UCSD-AML1 (cell line): ENCODE data around the gene CABS1.

Experiments
- DNase-seq: peaks from one replicate; lab custom pipeline; 2025; ENCODE audit not compliant: unreplicated experiment; lab: John Stamatoyannopoulos, UW

Gene CABS1

GRCh38 chr4:70380578-70380977 lies 45.8 kb downstream of the CABS1 start:
- no peak for DNase-seq

- DNase-seq = no peak
These were observed 48.0 kb downstream of the CABS1 start, which contains the start of gene SMR3B for GRCh38 chr4:70382691-70383181. TSS of gene SMR3B (plus strand) at chr4:70383131. CDS start at chr4:70384511, 1,380 bp downstream.
